ENCODE measurements around the gene SYMPK. TPM values are rescaled to one million over a fixed set of nuclear protein-coding genes. Genes with fewer than 3 reads are reported as not detected.

The SYMPK gene
- total and polyA plus RNA-seq, 8 donors: 65.6 to 77.6 (median 69.1) TPM

GRCh38 chr19:45886427-45887199 is 23.7 kb upstream of the SYMPK start:
- peak; percentile 92 to 94 (median 94) for DNase-seq
- intact Hi-C loops (cut with DNase I): no loop called here
- Histone ChIP-seq H3K27me3 (no peaks in the 10 kb centered on the region), H3K36me3 (peaks cover 0 to 19% of the 10 kb centered on the region in 2 donors), H3K27ac (peak overlapping the region; percentile 86 to 95), H3K4me1 (peaks cover 31 to 40% of the 10 kb centered on the region in 2 donors), H3K9me3 (no peaks in the 10 kb centered on the region), H3K4me3 (peak overlapping the region; percentile 83 to 91)
- peak; percentile 83 for ATAC-seq
- no peak for TF ChIP-seq CTCF (IDR thresholded peaks at IDR 0.05)

DNA sequence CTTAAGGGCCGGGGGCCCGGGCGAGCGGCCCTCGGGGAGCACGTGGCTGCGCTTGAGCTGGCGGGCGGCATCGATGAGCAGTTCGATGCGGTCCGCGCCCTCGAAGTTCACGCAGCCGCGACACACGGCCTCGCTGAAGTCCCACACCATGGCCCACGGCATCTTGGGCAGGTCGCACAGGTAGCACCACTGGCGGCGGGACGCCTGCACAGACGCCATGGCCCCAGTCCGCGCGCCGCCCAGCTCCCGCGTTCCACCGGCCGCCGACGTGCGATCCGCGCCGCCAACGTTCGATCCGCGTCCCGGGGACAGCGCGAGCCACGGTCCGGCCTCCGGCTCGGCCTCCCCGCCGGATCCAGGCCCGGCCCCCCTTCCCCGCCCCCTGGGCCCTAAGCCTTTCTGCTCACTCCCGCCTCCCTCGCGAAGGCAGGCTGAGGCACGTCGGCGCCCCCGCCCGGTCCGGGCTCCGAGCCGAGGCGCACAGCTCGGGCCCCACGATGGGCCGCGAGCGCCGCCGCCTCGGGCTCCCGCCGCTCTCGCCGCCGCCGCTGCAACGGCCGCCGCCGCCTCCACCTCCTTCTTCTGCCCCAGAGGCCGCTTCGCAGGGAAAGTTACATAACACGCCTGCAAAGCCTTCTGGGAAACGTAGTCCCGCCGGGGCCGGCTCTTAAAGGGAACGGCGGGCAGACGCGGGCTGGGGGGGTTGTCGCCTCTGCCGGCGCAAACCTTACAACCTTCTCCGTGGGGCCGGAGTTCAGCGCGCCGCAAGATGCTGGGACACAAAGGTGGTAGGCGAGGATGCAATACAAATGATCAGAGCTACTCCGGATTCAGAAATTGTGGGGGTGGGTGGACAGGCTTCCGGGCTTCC is 22.8 kb upstream of the SYMPK start, which contains the start of gene IRF2BP1:
IRF2BP1 (minus strand) TSS at position 586 of the 871 bp plus-strand sequence; CDS start at position 219, 367 bp downstream.
- Histone ChIP-seq H3K4me3 (peak within 1 kb of the TSS; percentile 83 to 91), H3K27me3 (no peaks in the 10 kb centered on the region), H3K27ac (peak within 1 kb of the TSS; percentile 86 to 95), H3K4me1 (peaks cover 31 to 40% of the 10 kb centered on the region in 2 donors), H3K36me3 (peaks cover 0 to 16% of the 10 kb centered on the region in 2 donors), H3K9me3 (no peaks in the 10 kb centered on the region)
- ATAC-seq (peak; percentile 77), DNase-seq (peak; percentile 92 to 97 (median 93))
- intact Hi-C loops (cut with DNase I): no loop called here
- peak in 1 of 2 donors; percentile 11 for TF ChIP-seq CTCF (IDR thresholded peaks at IDR 0.05)

DNA sequence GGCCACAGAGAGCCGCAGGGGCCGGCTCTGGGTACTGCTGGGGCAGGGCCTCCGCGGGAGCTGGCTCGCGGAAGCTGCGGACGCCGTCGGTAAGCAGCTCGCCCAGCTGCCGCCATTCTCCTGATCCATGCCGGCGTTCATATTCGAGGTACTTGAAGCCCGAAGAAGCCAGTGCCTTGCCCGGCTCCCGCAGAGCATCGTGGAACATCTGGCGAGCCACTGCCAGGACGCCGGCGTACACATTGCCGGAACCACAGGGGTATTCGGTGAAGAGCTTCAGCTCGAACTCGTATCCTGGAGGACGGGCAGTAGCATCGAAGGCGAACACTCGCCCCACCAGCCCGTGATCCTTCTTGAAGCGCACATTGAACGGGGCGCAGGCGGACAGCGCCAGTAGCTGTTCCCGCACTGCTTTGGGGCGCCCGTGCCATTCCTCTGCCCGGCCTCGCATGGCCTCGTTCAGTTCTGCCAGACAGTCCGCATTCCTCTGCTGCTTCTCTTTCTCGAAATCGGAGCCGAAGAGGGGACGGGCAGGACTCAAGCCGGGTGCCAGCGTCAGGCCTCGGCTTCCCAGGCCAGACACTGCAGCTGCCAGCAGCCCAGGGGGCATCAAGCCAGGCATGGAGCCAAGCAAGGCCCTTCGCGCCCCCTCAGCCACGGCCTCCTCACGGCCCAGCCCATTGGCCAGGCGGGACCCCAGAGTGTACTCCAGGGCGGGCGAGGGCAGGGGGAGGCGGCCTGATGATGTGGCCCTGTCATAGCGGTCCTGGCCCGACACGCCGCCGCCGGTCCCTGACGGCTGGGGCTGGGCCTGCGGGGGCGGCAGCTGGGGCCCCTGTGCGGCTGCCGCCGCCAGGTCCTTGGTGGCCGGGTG is 22.0 kb upstream of the SYMPK start:
- Histone ChIP-seq H3K27me3 (peaks cover 0 to 5% of the 10 kb centered on the region in 2 donors), H3K4me3 (peak overlapping the region; percentile 83 to 91), H3K27ac (peak overlapping the region; percentile 86 to 95), H3K4me1 (peaks cover 31 to 40% of the 10 kb centered on the region in 2 donors), H3K9me3 (no peaks in the 10 kb centered on the region), H3K36me3 (peaks cover 0 to 8% of the 10 kb centered on the region in 2 donors)
- intact Hi-C loops (cut with DNase I): no loop called here
- DNase-seq: peak in 1 of 4 donors; percentile 81
- no peak for TF ChIP-seq CTCF (IDR thresholded peaks at IDR 0.05)
- ATAC-seq: no peak

DNA sequence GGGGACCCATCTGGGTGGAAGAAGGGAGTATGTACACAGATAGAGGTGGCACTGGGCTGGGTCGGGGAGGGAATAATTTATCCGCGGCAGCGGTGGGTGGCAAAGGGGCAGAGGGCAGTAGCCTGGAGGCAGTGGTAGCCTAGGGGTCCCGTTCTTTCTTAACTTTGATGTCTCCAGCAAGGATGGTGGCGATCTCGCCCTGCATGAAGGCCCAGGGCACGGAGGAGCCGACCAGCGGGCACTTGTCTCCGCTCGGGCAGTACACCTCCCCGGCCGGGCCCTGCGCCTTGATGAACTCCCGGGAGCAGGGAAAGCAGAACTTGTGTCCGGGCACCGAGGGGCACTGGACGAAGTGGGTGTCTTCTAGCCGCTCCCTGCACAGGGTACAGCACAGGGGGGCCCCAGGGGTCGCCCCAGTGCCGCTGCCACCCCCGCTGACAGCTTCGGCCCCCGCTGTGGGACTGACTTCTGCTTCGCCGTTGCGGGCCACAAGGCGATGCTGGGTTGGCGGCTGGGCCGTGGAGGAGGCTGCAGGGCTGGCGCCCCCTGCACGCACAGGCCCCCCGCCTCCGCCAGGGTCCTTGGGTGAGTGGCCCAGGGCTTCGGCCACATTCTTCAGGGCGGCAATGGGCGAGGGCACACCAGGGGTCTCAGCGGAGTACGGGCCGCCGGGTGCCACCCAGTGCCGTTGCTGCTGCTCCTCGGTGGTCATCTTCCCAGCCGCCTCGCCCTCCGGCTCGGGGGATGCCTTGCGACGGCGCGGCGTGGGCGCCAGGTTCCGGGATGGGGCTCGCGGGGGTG is 21.1 kb upstream of the SYMPK start:
- no peak for TF ChIP-seq CTCF (IDR thresholded peaks at IDR 0.05)
- peaks cover 0 to 8% of the 10 kb centered on the region in 2 donors for H3K27me3 ChIP-seq
- intact Hi-C loops (cut with DNase I): no loop called here
- peak overlapping the region in 1 of 2 donors; percentile 91 for H3K4me3 ChIP-seq
- peaks cover 31 to 40% of the 10 kb centered on the region in 2 donors for H3K4me1 ChIP-seq
- peak in 1 of 4 donors; percentile 81 for DNase-seq
- H3K27ac ChIP-seq: no peak overlapping the region
- no peak for ATAC-seq
- no peaks in the 10 kb centered on the region for H3K9me3 ChIP-seq
- H3K36me3 ChIP-seq: peaks cover 0 to 8% of the 10 kb centered on the region in 2 donors
